Posterior cingulate gyrus (tissue), 11 donors: ENCODE results near the gene PIP5KL1.

Source experiments
- DNase-seq, 10 donors: peaks; one replicate each; pipeline versions ENCODE4 v3.0.0 to v3.0.0-alpha.2; 2020 to 2021; ENCODE audit warnings: mixed read lengths in 3 of 10
- intact Hi-C: fragments of 100-400 bp; cut with DNase I; formaldehyde crosslinking; loops from one replicate; pipeline ENCODE4 v1.15.1; 2023

PIP5KL1 gene

DNA sequence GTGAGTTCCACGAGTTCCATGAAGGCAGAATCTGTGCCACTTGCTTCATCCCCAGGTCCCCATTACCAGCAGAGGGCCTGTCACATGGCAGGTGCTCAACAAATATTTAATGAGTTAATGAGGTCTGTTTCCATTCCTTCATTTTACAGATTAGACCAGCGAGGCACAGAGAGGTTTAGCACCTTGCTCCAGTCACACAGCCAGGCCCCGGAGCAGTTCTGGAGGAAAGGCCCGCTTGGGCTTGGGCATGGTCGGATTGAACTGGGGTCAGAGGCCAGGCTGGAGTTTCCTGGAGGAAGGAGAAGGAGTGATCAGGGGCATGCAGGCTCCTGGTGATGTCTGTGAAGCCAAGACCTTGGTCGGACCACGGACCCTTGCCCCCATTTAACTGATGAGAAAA is 9.8 kb downstream of the PIP5KL1 start:
- intact Hi-C loops: loop anchor here (5.0 kb wide), 1 partner anchor 183 kb away; the partner anchor contains the start of gene TOR2A
- no peak for DNase-seq

DNA sequence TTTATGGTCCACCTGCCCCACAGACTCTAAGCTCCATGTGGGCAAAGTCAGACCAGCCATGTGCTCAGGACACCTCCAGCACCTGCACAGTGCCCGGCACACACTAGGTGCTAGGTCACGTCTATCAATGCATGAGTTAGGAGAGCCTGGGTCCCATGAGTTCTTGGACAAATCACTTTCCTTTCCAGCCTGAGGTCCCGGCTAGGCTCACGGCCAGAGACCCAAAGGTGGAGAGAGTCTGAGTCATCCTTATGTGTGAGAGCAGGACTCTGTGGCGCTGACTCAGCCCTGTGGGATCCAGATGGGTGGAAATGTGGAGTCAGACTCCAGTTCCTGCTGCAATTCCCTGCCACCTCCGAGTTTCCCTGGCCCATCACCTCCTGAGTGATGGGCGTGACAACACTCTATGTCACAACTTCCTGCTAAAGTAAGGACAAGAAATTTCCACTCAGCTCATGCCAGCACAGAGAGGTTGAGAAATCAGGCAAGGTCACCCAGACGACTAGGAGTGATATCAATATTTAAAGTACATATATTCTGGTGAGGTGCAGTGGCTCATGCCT is 11.2 kb downstream of the PIP5KL1 start:
- intact Hi-C loops: loop anchor here (5.0 to 10.0 kb wide), 4 partner anchors 117 to 415 kb away; partner anchors contain the start of genes CDK9, FPGS and STXBP1
- DNase-seq: peak in 5 of 10 donors; percentile 47 to 93 (median 86)

DNA sequence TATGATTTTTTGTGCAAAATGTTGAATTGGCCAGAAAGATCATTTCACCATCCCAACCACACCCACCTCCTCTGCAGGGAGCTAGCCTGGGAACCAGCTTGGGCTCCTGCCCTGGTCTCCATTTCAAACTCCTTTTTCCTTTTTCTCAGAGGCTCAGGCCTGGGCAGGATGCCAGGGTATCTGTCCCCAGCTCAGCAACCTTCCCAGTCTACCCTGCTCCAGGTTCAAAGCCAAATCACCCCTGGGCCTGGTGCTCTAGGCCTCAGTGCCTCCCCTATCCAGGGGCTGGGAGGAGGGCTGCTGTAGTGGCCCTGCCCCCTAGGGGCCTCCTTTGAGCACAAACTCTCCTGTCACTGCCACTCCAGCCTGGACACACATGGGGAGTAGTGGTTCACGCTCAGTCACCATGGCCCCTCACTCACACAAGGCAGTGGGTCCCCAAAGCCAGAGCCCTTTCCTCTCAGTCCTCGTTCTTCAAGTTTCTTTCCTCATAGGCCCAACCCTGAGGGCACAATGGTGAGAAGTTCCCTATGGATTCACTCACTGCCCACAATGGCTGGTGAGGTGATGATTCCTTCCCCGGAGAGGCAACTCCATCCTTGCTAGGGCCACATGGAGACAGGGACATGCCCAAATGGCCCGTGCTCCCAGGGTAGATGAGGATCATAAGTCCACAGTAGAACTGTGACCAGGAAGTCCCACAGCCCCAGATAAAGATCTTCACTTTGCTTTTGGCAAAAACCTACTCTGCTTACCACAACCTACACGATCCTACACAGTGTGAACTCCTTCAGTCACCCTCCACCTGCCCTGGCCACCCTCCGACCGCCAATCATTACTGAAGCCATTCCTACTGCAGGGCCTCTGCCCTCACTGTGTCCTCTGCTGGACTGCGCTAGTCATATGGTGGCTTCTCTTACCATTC is 12.1 kb downstream of the PIP5KL1 start:
- DNase-seq: no peak
- intact Hi-C loops: loop anchor here (5.0 to 10.0 kb wide), 4 partner anchors 116 to 414 kb away; partner anchors contain the start of genes CDK9, FPGS and STXBP1

DNA sequence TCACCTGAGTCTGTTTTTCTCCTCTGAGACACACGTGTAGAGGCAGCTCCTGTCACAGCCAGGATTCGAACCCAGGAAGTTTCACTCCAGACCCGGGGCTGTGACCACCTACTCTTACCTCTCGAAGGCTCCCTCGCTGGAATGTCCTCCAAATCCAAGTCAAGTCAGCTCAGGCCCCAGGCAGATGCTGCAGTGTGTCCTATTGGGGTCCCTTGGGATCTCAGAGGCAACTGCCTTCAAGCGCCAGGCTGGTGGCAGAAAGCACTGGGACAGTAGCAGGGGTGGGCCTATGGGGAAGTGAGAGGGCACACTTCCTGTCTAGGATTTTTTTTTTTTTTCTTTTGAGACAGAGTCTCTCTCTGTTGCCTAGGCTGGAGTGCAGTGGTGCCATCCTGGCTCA is 13.0 kb downstream of the PIP5KL1 start:
- DNase-seq: no peak
- intact Hi-C loops: loop anchor here (5.0 to 10.0 kb wide), 4 partner anchors 115 to 413 kb away; partner anchors contain the start of genes CDK9, FPGS and STXBP1

DNA sequence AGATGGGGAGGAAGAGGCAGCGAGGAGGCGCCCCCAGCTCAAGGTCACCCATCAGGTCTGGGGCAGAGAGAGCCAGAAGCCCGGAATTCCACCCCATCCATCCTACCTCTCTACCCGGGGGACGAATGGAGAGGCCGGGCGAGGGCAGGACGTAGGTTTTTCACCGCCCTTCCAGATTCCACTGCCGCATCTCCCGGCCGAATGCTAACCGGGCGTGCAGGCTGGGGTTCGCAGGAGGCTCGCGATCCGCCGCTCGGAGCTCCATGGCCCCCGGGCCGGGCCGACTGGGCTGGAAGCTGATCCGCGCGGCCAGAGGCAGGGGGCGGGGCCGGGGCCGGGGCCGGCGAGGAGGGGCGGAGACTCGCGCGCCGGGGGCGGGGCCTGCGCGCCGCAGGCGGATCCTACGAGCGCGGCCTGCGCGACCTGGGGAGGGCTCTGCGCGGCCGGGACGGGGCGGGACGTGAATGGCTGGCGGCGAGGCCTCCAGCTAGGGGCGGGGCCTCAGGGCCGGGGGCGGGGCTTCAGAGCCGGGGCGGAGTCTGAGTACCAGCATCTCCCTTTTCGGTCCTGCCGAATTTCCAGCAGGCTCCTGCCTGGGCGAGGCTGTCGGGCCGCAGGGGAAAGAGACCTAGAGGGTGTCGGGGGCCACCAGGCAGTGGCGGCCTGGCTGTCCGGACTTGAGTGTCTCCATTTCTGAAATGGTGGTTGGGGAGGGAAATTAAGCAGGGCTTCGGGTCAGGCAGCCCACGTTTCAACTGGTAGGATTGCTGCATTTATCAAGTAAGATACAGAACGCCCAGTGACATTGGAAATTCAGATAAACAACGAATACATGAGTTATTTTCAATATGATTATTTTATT is 13.6 kb downstream of the PIP5KL1 start, which contains the start of gene ST6GALNAC4:
Gene ST6GALNAC4, minus strand, starts transcription at position 322 of the 862 bp plus-strand sequence. CDS start 622 bp downstream, outside the sequence.
- DNase-seq: peak; percentile 88 to 99 (median 94)
- intact Hi-C loops: loop anchor here (5.0 to 10.0 kb wide), 4 partner anchors 115 to 412 kb away; partner anchors contain the start of genes CDK9, FPGS and STXBP1

DNA sequence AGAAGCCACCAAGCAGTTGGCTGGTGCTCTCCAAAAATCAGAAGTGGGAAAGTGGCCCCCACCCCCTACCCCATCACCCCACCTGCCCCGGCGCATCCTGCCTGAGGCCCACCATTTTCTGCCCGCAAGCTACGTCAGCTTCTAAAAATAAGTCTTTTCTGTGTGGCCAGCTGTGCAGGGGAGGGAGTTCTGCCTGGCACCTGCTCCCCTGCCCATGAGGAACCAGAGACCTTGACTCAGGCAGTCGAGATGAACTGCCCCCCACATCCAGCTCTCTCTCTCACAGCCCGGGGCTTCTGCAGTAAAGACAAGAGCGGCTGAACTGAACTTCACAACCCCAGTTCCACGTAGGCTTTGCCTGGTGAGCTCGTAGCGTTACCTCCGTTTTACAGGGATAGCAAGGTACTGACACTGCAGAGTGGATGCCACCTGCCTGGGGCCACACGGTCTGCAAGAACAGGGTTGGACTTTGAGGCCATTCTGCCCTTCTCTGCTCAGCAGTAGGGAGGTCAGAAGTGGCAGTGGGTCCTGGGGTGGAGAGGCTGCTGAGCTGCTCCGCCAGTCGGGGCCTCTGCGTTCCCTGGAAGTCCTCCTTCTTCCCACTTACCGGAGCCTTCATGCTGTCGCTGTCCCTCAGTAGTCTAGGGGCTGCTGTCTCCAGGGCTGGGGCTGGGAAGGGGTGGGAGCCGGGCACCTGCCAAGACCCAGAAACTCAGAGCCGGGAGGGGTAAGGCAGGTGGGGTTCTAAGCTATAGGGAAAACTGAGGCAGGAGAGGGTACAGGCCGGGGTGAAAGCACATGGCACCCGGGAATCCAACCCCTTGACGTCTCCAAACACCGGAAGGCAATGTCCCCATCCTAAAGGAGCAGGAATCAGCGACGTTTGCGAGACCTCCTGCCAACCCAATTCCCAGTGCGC is 14.5 kb downstream of the PIP5KL1 start:
- intact Hi-C loops: loop anchor here (5.0 to 10.0 kb wide), 4 partner anchors 114 to 411 kb away; partner anchors contain the start of genes CDK9, FPGS and STXBP1
- DNase-seq: peak in 1 of 10 donors; percentile 72

DNA sequence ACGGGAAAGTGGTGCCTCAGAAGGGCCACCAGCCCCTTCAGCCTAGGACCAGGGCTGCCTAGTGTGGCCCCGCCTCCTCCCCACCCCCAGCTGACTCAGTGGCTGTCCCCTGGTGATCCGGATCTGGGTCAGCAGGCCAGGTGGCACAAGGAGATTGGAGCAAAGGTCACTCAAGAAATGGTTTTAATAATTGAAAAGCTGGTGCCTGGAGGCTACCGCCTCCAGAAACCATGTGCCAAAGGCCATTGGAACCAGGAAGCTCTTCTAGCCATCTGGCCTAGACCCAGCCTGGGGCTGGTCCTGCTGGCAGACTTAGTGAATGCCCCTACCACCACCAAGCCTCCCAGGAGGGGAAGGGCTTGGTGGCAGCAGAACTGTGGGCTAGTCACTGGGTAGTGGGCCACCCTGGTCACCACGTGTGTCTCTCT is 15.2 kb downstream of the PIP5KL1 start:
- DNase-seq: no peak
- intact Hi-C loops: loop anchor here (5.0 to 10.0 kb wide), 4 partner anchors 113 to 411 kb away; partner anchors contain the start of genes CDK9, FPGS and STXBP1

DNA sequence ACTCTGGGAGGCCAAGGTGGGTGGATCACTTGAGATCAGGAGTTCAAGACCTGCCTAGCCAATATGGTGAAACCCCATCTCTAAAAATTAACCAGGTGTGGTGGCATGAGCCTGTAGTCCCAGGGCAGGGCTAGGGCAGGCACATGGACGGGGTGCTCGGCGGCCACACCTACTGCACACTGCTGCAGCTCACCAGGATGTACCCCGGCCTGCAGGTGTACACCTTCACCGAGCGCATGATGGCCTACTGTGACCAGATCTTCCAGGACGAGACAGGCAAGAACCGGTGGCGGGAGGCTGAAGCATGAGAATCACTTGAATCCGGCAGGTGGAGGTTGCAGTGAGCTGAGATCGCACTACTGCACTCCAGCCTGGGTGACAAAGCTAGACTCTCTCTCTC is 16.9 kb downstream of the PIP5KL1 start:
- intact Hi-C loops: loop anchor here (10.0 kb wide), 1 partner anchor 409 kb away; no protein-coding TSS in a partner anchor
- peak in 1 of 10 donors; percentile 55 for DNase-seq

DNA sequence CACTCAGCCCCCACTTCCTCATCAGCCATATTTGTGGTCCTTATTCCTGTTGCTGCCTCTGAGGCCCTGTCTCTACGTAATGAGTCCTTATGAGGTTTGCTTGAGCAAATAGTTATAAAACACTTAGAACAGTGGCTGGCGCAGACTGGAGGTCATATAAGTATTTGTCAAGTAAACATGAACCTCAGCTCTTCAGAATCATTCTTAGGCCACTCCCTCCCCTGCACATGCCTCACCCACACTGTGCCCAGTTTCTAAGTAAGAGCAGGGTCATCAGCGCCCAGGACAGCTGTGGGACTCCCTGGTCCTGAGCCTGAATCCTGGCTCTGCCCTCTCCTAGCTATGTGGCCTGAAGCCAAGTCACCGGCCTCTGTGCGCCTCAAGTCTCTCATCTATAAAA is 17.7 kb downstream of the PIP5KL1 start:
- intact Hi-C loops: loop anchor here (10.0 kb wide), 1 partner anchor 408 kb away; no protein-coding TSS in a partner anchor
- DNase-seq: no peak

DNA sequence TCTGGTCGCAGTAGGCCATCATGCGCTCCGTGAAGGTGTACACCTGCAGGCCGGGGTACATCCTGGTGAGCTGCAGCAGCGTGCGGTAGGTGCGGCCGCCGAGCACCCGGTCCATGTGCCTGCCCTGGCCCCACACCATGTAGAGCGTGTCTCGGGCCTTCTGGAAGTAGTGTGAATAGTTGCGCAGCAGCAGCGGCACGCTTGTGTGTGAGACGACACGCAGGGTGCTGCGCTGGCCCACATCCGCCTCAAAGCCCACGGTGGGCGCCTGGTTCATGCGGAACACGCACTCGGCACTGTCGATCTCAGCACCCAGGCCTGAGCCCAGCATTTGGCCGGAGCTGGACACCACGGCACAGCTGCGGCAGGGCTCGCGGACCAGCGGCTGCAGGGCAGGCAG is 18.3 kb downstream of the PIP5KL1 start:
- intact Hi-C loops: loop anchor here (10.0 kb wide), 1 partner anchor 407 kb away; no protein-coding TSS in a partner anchor

DNA sequence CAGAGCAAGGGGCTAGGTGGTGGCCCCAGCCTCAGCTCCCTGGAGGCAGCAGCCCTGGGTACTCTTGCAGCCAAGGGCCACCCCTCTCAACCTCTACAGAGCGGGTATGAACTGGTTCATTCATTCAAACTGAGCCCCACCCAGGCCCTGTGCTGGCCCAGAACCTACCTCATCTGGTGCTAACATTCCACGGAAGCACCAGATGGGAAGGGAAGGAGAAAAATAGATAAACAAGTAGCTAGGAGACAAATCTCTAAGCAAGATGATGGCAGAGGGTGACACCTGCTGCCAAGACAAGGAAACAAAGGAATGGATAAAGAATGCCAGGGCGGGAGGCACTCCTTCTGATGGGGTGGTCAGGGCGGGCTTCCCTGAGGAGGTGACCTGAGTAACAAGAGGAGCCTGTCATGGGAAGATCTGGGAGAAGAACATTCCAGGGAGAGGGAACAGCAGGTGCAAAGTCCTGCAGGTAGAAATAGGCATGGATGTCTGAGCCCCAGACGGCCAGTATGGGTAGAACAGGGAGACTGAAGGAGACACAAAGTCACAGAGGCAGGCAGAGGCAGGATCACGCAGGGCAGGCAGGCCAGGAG is 19.9 kb downstream of the PIP5KL1 start:
- intact Hi-C loops: loop anchor here (10.0 kb wide), 1 partner anchor 406 kb away; no protein-coding TSS in a partner anchor
- DNase-seq: peak in 1 of 10 donors; percentile 74

More for the DNA sequence above, 18.3 kb downstream of the PIP5KL1 start:
- DNase-seq: peak in 1 of 10 donors; percentile 64

DNA sequence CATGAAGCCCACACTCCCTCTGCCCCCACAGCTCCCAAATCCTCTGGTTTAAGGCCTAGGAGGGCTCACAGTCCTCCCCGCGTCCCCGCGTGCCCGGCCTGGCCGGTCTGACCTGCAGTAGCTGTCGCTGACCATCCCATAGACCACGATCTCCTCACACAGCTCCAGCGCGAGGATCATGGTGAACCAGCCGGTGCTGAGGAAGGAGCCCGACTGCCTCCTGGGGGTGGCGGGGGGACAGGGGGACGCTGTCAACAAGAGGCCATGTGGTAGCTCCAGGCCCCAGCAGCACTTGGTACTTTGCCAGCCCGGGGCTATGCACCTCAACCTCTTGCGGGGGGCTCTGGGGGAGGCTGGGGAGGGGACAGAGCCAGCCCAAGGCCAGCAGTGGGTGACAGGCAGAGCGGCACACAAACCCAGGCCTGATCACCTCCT is 20.7 kb downstream of the PIP5KL1 start:
- peak in 1 of 10 donors; percentile 69 for DNase-seq
- intact Hi-C loops: loop anchor here (10.0 kb wide), 1 partner anchor 405 kb away; no protein-coding TSS in a partner anchor

DNA sequence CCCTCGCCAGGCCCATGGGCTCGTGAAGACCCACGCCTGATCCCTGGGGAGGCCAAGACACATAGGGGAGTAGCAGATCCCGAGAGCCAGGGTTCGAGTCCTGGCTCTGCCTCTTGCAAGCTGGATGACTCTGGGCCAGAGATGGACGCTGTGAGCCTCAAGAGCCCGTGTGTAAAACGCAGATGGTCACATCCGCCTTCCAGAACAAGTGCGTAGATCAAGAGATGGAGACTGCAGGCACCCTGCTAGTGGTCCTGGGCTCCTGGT is 22.0 kb downstream of the PIP5KL1 start:
- intact Hi-C loops: no loop called here
- no peak for DNase-seq

DNA sequence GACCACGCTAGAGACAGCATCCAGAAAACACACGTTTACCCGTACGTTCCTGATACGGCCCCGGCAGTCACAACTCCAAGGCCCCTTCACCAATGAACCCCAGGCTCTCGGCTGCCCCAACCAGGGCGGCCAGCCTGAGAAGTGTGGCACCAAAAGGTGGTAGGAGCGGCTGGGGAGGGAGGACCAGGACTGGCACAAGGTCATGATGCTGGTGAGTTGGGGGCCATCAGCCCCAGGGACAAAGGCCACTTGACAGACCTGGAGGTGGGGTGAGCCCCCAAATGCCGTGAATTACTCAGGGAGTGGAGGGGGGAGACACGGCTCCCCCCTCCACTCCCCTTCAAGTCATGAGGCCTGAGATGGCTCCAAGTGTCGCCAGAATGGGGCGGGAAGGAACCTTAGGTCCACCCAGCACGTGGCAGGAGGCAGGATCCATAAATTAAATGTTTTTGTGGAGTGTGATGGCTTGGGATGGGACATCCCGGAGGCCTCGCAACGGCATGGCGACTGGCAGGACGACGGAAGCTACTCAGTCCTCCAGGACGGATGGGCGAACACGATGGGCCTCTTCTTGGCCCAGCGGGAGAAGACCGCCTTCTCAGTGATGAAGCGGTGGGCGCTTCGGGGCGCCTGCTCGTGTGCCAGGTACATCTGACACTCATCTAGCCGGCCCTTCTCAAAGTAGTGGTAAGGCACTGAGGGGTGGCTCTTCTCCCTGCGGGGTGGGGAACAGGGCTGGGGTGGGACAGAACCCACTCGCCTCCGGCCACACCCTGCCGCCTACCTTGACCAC is 22.5 kb downstream of the PIP5KL1 start:
- DNase-seq: peak in 1 of 10 donors; percentile 52
- intact Hi-C loops: no loop called here

DNA sequence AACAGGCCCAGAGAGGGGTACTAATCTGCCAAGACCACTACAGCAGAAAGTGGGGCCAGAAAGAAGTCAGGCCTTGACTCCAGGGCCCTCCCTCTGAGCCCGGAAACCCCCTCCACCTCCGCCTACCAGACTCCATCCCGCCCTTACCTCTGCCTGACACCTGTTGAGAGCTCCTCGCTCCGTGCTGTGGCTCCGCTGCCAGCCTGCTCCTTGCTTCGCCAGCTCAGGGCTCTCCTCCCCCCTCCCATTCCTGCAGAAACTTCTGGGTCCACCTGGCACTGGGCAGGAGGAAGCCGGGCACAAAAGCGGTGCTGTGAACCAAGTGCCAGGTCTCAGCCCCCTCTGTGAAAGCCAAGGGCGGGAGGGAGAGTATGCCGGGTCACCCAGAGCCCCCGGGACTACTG is 24.8 kb downstream of the PIP5KL1 start:
- intact Hi-C loops: no loop called here
- peak in 3 of 10 donors; percentile 28 to 82 (median 33) for DNase-seq

DNA sequence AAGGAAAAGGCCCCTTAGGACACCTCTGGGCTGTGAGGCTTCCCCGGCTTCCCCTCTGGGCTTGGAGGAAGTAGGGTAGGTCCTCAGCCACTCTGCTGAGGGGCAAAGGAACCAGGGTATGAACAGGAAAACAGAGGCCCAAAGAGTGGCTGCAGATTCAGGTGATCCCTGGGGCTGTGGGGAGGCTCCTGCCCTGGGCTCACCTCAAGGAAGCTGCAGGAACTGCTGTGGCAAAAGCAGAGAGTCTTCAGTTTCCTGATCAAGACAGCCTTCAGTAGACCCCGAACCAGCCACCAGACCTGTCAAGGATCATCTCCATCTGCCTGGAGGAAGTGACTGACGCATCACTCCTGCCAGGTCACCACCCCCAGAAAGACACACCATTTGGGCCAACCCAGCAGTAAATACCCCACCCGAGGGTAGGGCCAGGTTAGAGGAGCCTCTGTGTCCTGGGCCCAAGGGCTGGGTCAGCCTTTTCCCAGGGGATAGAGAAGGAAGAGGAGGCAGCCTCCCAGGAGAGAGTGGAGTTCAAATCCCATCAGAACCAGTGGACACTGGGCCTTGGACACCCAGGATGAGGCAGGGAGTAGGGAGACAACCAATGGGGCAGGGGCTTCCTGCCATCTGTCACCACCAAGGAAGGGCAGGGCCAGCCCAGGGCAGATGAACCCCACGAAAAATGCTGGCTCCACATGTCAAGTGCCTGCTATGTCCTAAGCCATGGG is 25.4 kb downstream of the PIP5KL1 start:
- intact Hi-C loops: no loop called here
- peak in 1 of 10 donors; percentile 66 for DNase-seq

DNA sequence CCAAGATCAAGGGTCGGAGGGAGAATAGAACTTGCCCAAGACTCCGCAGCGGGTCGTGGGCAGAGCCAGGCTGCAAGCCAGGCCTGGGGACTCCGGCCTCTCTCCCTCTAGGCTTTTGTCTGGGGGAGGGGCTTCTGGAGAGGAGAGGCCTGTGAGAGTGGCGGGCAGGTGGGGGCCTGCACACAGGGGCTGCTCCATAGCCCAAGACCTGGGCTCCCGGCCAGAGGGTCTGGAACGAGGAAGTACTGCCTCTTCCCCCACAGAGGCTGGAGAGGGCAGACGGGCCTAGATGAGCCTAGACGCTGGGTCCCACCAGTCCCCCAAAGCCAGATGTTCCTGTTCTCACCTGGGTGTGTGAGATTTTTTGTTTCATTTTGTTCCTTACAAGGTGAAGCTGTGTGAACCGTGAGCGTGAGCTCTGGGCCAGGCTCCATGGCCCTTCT is 26.0 kb downstream of the PIP5KL1 start:
- no peak for DNase-seq

More for the DNA sequence above, 26.0 kb downstream of the PIP5KL1 start:
- intact Hi-C loops: no loop called here
